A673 (cell line): ENCODE data around the gene HES1. TPM values are rescaled to one million over a fixed set of nuclear protein-coding genes. Genes with fewer than 3 reads are reported as not detected.

Experiments used
- BruUV-seq: library from RNA; stranded (reverse); fragments of 400-500 nt; replicated peaks from 2 replicates; lab custom pipeline; 2021; lab: Mats Ljungman, UMichigan
- CTCF ChIA-PET: fragments of 300-600 bp; sonication (Branson Sonifier 250); formaldehyde crosslinking; loops from one replicate; lab custom pipeline; 2022; ENCODE audit warnings: antibody characterized with exemption; lab: Charles Lee
- POLR2A ChIA-PET: fragments of 300-600 bp; sonication (Branson Sonifier 250); formaldehyde crosslinking; loops from one replicate; lab custom pipeline; 2022; ENCODE audit warnings: antibody characterized with exemption; ENCODE audit not compliant: low non-redundant PET; lab: Charles Lee
- DNase-seq: peaks from one replicate; pipeline ENCODE4 v3.0.0-alpha.2; 2015; ENCODE audit warnings: low spot score
- H3K27ac ChIP-seq: fragments of 200-600 bp; sonication (generic); 2 replicates; pipeline ENCODE4 v1.5.1; 2016; ENCODE audit warnings: mixed run types, low read depth, mild to moderate bottlenecking, mixed read lengths, antibody characterized with exemption, low read length; ENCODE audit not compliant: poor library complexity, severe bottlenecking
- H3K27me3 ChIP-seq: fragments of 200-600 bp; sonication (generic); replicated peaks from 2 replicates; pipeline ENCODE4 v1.6.1; 2017; ENCODE audit warnings: mixed run types, low read depth, mild to moderate bottlenecking, mixed read lengths, antibody characterized with exemption, low read length; ENCODE audit not compliant: insufficient read depth, poor library complexity
- H3K36me3 ChIP-seq: fragments of 200-600 bp; sonication (generic); 2 replicates; pipeline ENCODE4 v1.6.1; 2016; ENCODE audit warnings: mixed run types, mild to moderate bottlenecking, mixed read lengths, antibody characterized with exemption, low read length; ENCODE audit not compliant: insufficient read depth, poor library complexity, severe bottlenecking
- H3K4me1 ChIP-seq: fragments of 200-600 bp; sonication (generic); 2 replicates; pipeline ENCODE4 v1.6.1; 2017; ENCODE audit warnings: mixed run types, mild to moderate bottlenecking, mixed read lengths, antibody characterized with exemption, low read length; ENCODE audit not compliant: insufficient read depth, poor library complexity, severe bottlenecking
- H3K4me3 ChIP-seq: fragments of 200-600 bp; sonication (generic); 2 replicates; pipeline ENCODE4 v1.5.1; 2016; ENCODE audit warnings: low read depth, mixed run types, mild to moderate bottlenecking, mixed read lengths, low read length; ENCODE audit not compliant: poor library complexity, severe bottlenecking
- H3K9me3 ChIP-seq: fragments of 200-600 bp; sonication (generic); 2 replicates; pipeline ENCODE4 v1.6.1; 2016; ENCODE audit warnings: mixed run types, low read depth, mild to moderate bottlenecking, mixed read lengths, antibody characterized with exemption, low read length; ENCODE audit not compliant: poor library complexity, severe bottlenecking
- CTCF ChIP-seq: fragments of 300-800, 200-600 bp; sonication (generic); conservative IDR thresholded peaks from 2 replicates; pipeline ENCODE4 v1.5.1; 2017; ENCODE audit warnings: low read depth, mild to moderate bottlenecking, antibody characterized with exemption, low read length, moderate library complexity, mixed read lengths
- EZH2 ChIP-seq: fragments of 200-600 bp; sonication (generic); IDR thresholded peaks from 2 replicates; pipeline ENCODE4 v1.6.1; 2017; ENCODE audit warnings: borderline replicate concordance, low read depth, mild to moderate bottlenecking, mixed read lengths, antibody characterized with exemption, low read length; ENCODE audit not compliant: poor library complexity, severe bottlenecking
- intact Hi-C: fragments of 100-400 bp; cut with micrococcal nuclease; formaldehyde crosslinking; loops from one replicate; pipeline ENCODE4 v1.10.0; 2022; ENCODE audit not compliant: unreplicated experiment
- total RNA-seq: library from RNA; stranded (reverse); gene quantifications from 2 replicates; pipeline ENCODE4 v1.2.3, GENCODE V29; 2021

The HES1 gene
- total RNA-seq, 1 experiment from 2014 or later = 136 TPM

- DNase-seq = peak; percentile 86
- H3K4me3 ChIP-seq = peak overlapping the region; percentile 93
- H3K9me3 ChIP-seq = no peaks in the 10 kb centered on the region
- intact Hi-C loops = loop anchor here (1.0 to 10.0 kb wide), 3 partner anchors 164 to 1306 kb away; partner anchors contain the start of gene ACAP2
- H3K4me1 ChIP-seq = peaks cover 26% of the 10 kb centered on the region
- no TSS peak for BruUV-seq
- no peaks in the 10 kb centered on the region for H3K27me3 ChIP-seq
- CTCF ChIA-PET = interaction anchor here (2.0 to 2.9 kb wide), 2 partner anchors 177 to 240 kb away, joined by 6 to 19 read pairs; no protein-coding TSS in a partner anchor
- peaks cover 34% of the 10 kb centered on the region for H3K36me3 ChIP-seq
- TF ChIP-seq CTCF = no peak
- no peak for TF ChIP-seq EZH2
- H3K27ac ChIP-seq = peak overlapping the region; percentile 98
- POLR2A ChIA-PET = interaction anchor here (0.6 to 1.7 kb wide), 7 partner anchors 110 to 1576 kb away, joined by 3 to 6 read pairs (median 4); no protein-coding TSS in a partner anchor
Observed at GRCh38 chr3:194139071-194139813, 3.3 kb downstream of the HES1 start.

GRCh38 chr3:194139814-194140391, 4.0 kb downstream of the HES1 start:
- no peaks in the 10 kb centered on the region for H3K9me3 ChIP-seq
- H3K36me3 ChIP-seq = peaks cover 34% of the 10 kb centered on the region
- peak; percentile 60 for DNase-seq
- no peaks in the 10 kb centered on the region for H3K27me3 ChIP-seq
- intact Hi-C loops = loop anchor here (1.0 to 10.0 kb wide), 5 partner anchors 165 to 1305 kb away; partner anchors contain the start of gene ACAP2
- H3K4me1 ChIP-seq = peaks cover 26% of the 10 kb centered on the region
- ChIA-PET POLR2A (interaction anchor here (0.6 to 1.7 kb wide), 6 partner anchors 111 to 1576 kb away, joined by 3 to 6 read pairs (median 4); no protein-coding TSS in a partner anchor), CTCF (interaction anchor here (2.0 to 2.9 kb wide), 2 partner anchors 176 to 241 kb away, joined by 6 to 19 read pairs; no protein-coding TSS in a partner anchor)
- peak overlapping the region; percentile 98 for H3K27ac ChIP-seq
- peak overlapping the region; percentile 93 for H3K4me3 ChIP-seq
- BruUV-seq = no TSS peak
- TF ChIP-seq CTCF (no peak), EZH2 (no peak)
